A172 (cell line): ENCODE results near the gene ATAD3C. TPM values are rescaled to one million over a fixed set of nuclear protein-coding genes. Genes with fewer than 3 reads are reported as not detected.
"Not testable (repeated sequence)": the region's sequence is repeated elsewhere in the genome, so short reads cannot be mapped to it uniquely, and the experiment has no call there.

Source experiments
- DNase-seq: peaks from one replicate; pipeline ENCODE4 v3.0.0-alpha.2; 2015; ENCODE audit warnings: low spot score
- total RNA-seq: library from RNA; depleted of rRNA; stranded (reverse); fragments of >200 nt; shearing (Covaris generic); gene quantifications from 2 replicates; pipeline ENCODE4 v1.2.3, GENCODE V29; 2014; rRNA removed

Gene ATAD3C
- not detected in 2 replicates for total RNA-seq

GRCh38 chr1:1449099-1449739 is at the start of gene ATAD3C:
Gene ATAD3C (plus strand): TSS chr1:1449689. CDS start chr1:1450684, 995 bp downstream.
- no peak for DNase-seq

- DNase-seq, result no peak
These were observed 49.5 kb upstream of the ATAD3C start for GRCh38 chr1:1399872-1400575.

- DNase-seq, result no peak
These were observed 48.7 kb upstream of the ATAD3C start for GRCh38 chr1:1400576-1401456.

- DNase-seq, result no peak
These were observed 48.0 kb upstream of the ATAD3C start for GRCh38 chr1:1401457-1402010.

GRCh38 chr1:1402072-1402900 is 47.2 kb upstream of the ATAD3C start:
- peak; percentile 46 for DNase-seq

- not testable (repeated sequence) for DNase-seq
These were observed 46.5 kb upstream of the ATAD3C start for GRCh38 chr1:1402901-1403392.

GRCh38 chr1:1403653-1404052 is 45.8 kb upstream of the ATAD3C start:
- DNase-seq, result no peak

- no peak for DNase-seq
These were observed 43.2 kb upstream of the ATAD3C start for GRCh38 chr1:1406101-1406820.

GRCh38 chr1:1406821-1407635 is 42.5 kb upstream of the ATAD3C start, which contains the start of gene MRPL20:
Gene MRPL20 (minus strand): TSS chr1:1407293. CDS start chr1:1407217, 76 bp downstream.
- peak; percentile 66 for DNase-seq

GRCh38 chr1:1407636-1408318 is 41.7 kb upstream of the ATAD3C start:
- DNase-seq, result peak; percentile 7

- DNase-seq, result not testable (repeated sequence)
These were observed 39.3 kb upstream of the ATAD3C start for GRCh38 chr1:1410238-1410637.

GRCh38 chr1:1411626-1412025 is 37.9 kb upstream of the ATAD3C start:
- DNase-seq, result no peak

- not testable (repeated sequence) for DNase-seq
These were observed 37.1 kb upstream of the ATAD3C start for GRCh38 chr1:1412311-1412902.

- DNase-seq, result no peak
These were observed 33.7 kb upstream of the ATAD3C start for GRCh38 chr1:1415751-1416150.

- DNase-seq, result not testable (repeated sequence)
These were observed 32.1 kb upstream of the ATAD3C start for GRCh38 chr1:1417396-1417795.

- not testable (repeated sequence) for DNase-seq
These were observed 31.5 kb upstream of the ATAD3C start for GRCh38 chr1:1417825-1418463.

GRCh38 chr1:1418464-1419362 is 30.8 kb upstream of the ATAD3C start:
- DNase-seq, result no peak
